Neural cell (in vitro differentiated cells): ENCODE measurements around the gene COPG1.

Experiments used
- EP300 ChIP-seq: fragments of 450-650 bp; conservative IDR thresholded peaks from 2 replicates; pipeline ENCODE4 v1.6.1; 2014; ENCODE audit warnings: antibody characterized with exemption, mild to moderate bottlenecking, moderate library complexity; ENCODE audit not compliant: poor library complexity, severe bottlenecking
- EZH2 ChIP-seq: fragments of 200-600, 300-800 bp; shearing (Covaris generic), sonication (generic); IDR thresholded peaks from 2 replicates; pipeline ENCODE4 v1.6.1; 2014; ENCODE audit warnings: antibody characterized with exemption, low read length, borderline replicate concordance, mild to moderate bottlenecking; ENCODE audit not compliant: insufficient read depth, poor library complexity, severe bottlenecking
- MXI1 ChIP-seq: fragments of 450-650 bp; conservative IDR thresholded peaks from 2 replicates; pipeline ENCODE4 v1.6.1; 2014; ENCODE audit warnings: antibody characterized with exemption, mild to moderate bottlenecking; ENCODE audit not compliant: poor library complexity, severe bottlenecking
- REST ChIP-seq: IDR thresholded peaks from 2 replicates; pipeline ENCODE4 v1.6.1; 2012; ENCODE audit warnings: borderline replicate concordance
- TAF1 ChIP-seq: IDR thresholded peaks from 2 replicates; pipeline ENCODE4 v1.6.1; 2012; ENCODE audit warnings: low read depth
- TF ChIP-seq, protein P1 (sequence below): fragments of 450-650 bp; IDR thresholded peaks from 2 replicates; pipeline ENCODE4 v1.5.1; 2014; ENCODE audit warnings: antibody characterized with exemption, mild to moderate bottlenecking, moderate library complexity; ENCODE audit not compliant: poor library complexity, severe bottlenecking

DNA sequence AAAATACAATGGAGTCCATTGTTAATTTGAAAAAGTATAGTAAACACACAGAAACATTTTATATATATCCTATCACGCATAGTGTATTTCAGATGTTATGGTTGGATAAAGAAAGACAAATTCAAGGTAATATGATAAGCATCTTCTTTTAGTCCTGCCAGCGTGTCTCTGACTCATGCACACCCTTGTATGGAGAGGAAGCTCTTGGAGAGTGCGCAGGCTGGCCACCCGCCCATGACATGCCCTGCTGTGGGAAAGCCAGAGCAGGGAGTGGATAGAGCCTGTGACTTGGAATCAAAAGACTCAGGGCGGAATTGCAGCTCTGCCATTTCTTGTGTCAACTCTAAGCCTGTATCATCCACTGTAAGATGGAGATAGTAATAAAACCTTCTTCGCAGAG lies 23.0 kb upstream of the COPG1 start:
- TF ChIP-seq, protein P1, sequence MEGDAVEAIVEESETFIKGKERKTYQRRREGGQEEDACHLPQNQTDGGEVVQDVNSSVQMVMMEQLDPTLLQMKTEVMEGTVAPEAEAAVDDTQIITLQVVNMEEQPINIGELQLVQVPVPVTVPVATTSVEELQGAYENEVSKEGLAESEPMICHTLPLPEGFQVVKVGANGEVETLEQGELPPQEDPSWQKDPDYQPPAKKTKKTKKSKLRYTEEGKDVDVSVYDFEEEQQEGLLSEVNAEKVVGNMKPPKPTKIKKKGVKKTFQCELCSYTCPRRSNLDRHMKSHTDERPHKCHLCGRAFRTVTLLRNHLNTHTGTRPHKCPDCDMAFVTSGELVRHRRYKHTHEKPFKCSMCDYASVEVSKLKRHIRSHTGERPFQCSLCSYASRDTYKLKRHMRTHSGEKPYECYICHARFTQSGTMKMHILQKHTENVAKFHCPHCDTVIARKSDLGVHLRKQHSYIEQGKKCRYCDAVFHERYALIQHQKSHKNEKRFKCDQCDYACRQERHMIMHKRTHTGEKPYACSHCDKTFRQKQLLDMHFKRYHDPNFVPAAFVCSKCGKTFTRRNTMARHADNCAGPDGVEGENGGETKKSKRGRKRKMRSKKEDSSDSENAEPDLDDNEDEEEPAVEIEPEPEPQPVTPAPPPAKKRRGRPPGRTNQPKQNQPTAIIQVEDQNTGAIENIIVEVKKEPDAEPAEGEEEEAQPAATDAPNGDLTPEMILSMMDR = no peak
- TF ChIP-seq REST = no peak
- no peak for TF ChIP-seq EP300
- no peak for TF ChIP-seq EZH2
- no peak for TF ChIP-seq MXI1
- TF ChIP-seq TAF1 = no peak
